Neural progenitor cell (in vitro differentiated cells): ENCODE measurements around the gene COL13A1. TPM values are rescaled to one million over a fixed set of nuclear protein-coding genes. Genes with fewer than 3 reads are reported as not detected.

Experiments
- DNase-seq: peaks from one replicate; pipeline ENCODE4 v3.0.0-alpha.2; 2016; ENCODE audit warnings: low spot score
- H2AFZ ChIP-seq: fragments of 200-600 bp; sonication (generic); replicated peaks from 2 replicates; pipeline ENCODE4 v1.6.1; 2016; ENCODE audit warnings: antibody characterized with exemption
- H3F3A ChIP-seq: fragments of 200-600 bp; sonication (generic); 2 replicates; pipeline ENCODE4 v1.6.1; 2016; ENCODE audit warnings: antibody characterized with exemption, low read depth
- H3K27ac ChIP-seq: fragments of 200-600 bp; sonication (generic); 2 replicates; pipeline ENCODE4 v1.5.1; 2016; ENCODE audit warnings: mild to moderate bottlenecking
- H3K27me3 ChIP-seq: fragments of 200-600 bp; sonication (generic); 2 replicates; pipeline ENCODE4 v1.6.1; 2016; ENCODE audit warnings: mild to moderate bottlenecking, moderate library complexity
- H3K36me3 ChIP-seq: fragments of 200-600 bp; sonication (generic); 2 replicates; pipeline ENCODE4 v1.5.1; 2016
- H3K4me1 ChIP-seq: fragments of 200-600 bp; sonication (generic); 2 replicates; pipeline ENCODE4 v1.6.1; 2016; ENCODE audit warnings: mixed run types
- H3K4me2 ChIP-seq: fragments of 200-600 bp; sonication (generic); 2 replicates; pipeline ENCODE4 v1.6.1; 2016
- H3K4me3 ChIP-seq: fragments of 200-600 bp; sonication (generic); 2 replicates; pipeline ENCODE4 v1.5.1; 2016
- H3K79me2 ChIP-seq: fragments of 200-600 bp; sonication (generic); 2 replicates; pipeline ENCODE4 v1.6.1; 2016; ENCODE audit warnings: low read depth
- H3K9ac ChIP-seq: fragments of 200-600 bp; sonication (generic); 2 replicates; pipeline ENCODE4 v1.6.1; 2016
- H3K9me3 ChIP-seq: fragments of 200-600 bp; sonication (generic); 2 replicates; pipeline ENCODE4 v1.5.1; 2016; ENCODE audit warnings: low read depth
- H4K20me1 ChIP-seq: fragments of 200-600 bp; sonication (generic); 2 replicates; pipeline ENCODE4 v1.6.1; 2016; ENCODE audit warnings: low read depth
- H3K27ac Mint-ChIP-seq: 3 replicates; pipeline ENCODE4 v1.8.0; 2021; ENCODE audit warnings: mixed read lengths
- H3K27me3 Mint-ChIP-seq: 2 replicates; pipeline ENCODE4 v1.8.0; 2022; ENCODE audit warnings: low read depth, mild to moderate bottlenecking, inconsistent platforms, moderate library complexity, mixed read lengths; ENCODE audit not compliant: insufficient read depth
- H3K36me3 Mint-ChIP-seq: 3 replicates; pipeline ENCODE4 v1.8.0; 2021; ENCODE audit warnings: mixed read lengths
- H3K4me1 Mint-ChIP-seq: 3 replicates; pipeline ENCODE4 v1.8.0; 2021; ENCODE audit warnings: mixed read lengths
- H3K4me3 Mint-ChIP-seq: 3 replicates; pipeline ENCODE4 v1.8.0; 2021; ENCODE audit warnings: mild to moderate bottlenecking, moderate library complexity, mixed read lengths
- H3K9me3 Mint-ChIP-seq: 3 replicates; pipeline ENCODE4 v1.8.0; 2020; ENCODE audit warnings: mixed read lengths
- CTCF ChIP-seq: fragments of 200-600 bp; sonication (generic); IDR thresholded peaks from 2 replicates; pipeline ENCODE4 v1.5.1; 2017; ENCODE audit warnings: antibody characterized with exemption, mild to moderate bottlenecking
- EZH2 ChIP-seq: fragments of 200-600 bp; sonication (generic); IDR thresholded peaks from 2 replicates; pipeline ENCODE4 v1.6.1; 2017; ENCODE audit warnings: antibody characterized with exemption, mild to moderate bottlenecking, moderate library complexity
- EZH2phosphoT487 ChIP-seq: fragments of 200-600 bp; sonication (generic); IDR thresholded peaks from 2 replicates; pipeline ENCODE4 v1.6.1; 2017; ENCODE audit warnings: antibody characterized with exemption
- total RNA-seq: library from RNA; depleted of rRNA; stranded (reverse); fragments of >200 nt; gene quantifications from 2 replicates; pipeline ENCODE4 v1.2.3, GENCODE V29; 2015; ENCODE audit warnings: low replicate concordance

The COL13A1 gene
- total RNA-seq, 1 donor from 2014 or later, result 1.3 TPM

GRCh38 chr10:69898524-69898923 is 96.8 kb downstream of the COL13A1 start:
- Histone ChIP-seq H3K79me2 (no peaks in the 10 kb centered on the region), H3K4me2 (no peak overlapping the region), H3K36me3 (no peaks in the 10 kb centered on the region), H3K4me3 (no peak overlapping the region), H3K27ac (no peak overlapping the region), H3K4me1 (peaks cover 62% of the 10 kb centered on the region), H3F3A (peaks cover 36% of the 10 kb centered on the region), H3K27me3 (no peaks in the 10 kb centered on the region), H4K20me1 (no peaks in the 10 kb centered on the region), H3K9me3 (no peaks in the 10 kb centered on the region), H2AFZ (no peak overlapping the region), H3K9ac (no peak overlapping the region)
- Mint-ChIP-seq H3K4me3 (no peak overlapping the region), H3K27ac (no peak overlapping the region), H3K36me3 (no peaks in the 10 kb centered on the region), H3K9me3 (no peaks in the 10 kb centered on the region), H3K27me3 (peaks cover 19% of the 10 kb centered on the region), H3K4me1 (peaks cover 60% of the 10 kb centered on the region)
- no peak for DNase-seq
- TF ChIP-seq CTCF, result no peak
- TF ChIP-seq EZH2phosphoT487, result no peak
- TF ChIP-seq EZH2, result no peak

- no peaks in the 10 kb centered on the region for H3K9me3 ChIP-seq
- H3K9me3 Mint-ChIP-seq, result no peaks in the 10 kb centered on the region
- H3K4me1 ChIP-seq, result peaks cover 62% of the 10 kb centered on the region
- H3K36me3 ChIP-seq, result no peaks in the 10 kb centered on the region
- no peak overlapping the region for H3K27ac Mint-ChIP-seq
- H2AFZ ChIP-seq, result no peak overlapping the region
- H3K4me2 ChIP-seq, result no peak overlapping the region
- DNase-seq, result no peak
- no peak overlapping the region for H3K4me3 Mint-ChIP-seq
- H3K27me3 ChIP-seq, result no peaks in the 10 kb centered on the region
- H3K79me2 ChIP-seq, result no peaks in the 10 kb centered on the region
- no peaks in the 10 kb centered on the region for H4K20me1 ChIP-seq
- H3K27ac ChIP-seq, result no peak overlapping the region
- H3K27me3 Mint-ChIP-seq, result peaks cover 19% of the 10 kb centered on the region
- H3K4me1 Mint-ChIP-seq, result peaks cover 60% of the 10 kb centered on the region
- TF ChIP-seq EZH2 (no peak), EZH2phosphoT487 (no peak), CTCF (no peak)
- peaks cover 36% of the 10 kb centered on the region for H3F3A ChIP-seq
- H3K9ac ChIP-seq, result no peak overlapping the region
- H3K36me3 Mint-ChIP-seq, result no peaks in the 10 kb centered on the region
- H3K4me3 ChIP-seq, result no peak overlapping the region
Observed at GRCh38 chr10:69898941-69899340, 97.2 kb downstream of the COL13A1 start.

- H3K79me2 ChIP-seq, result no peaks in the 10 kb centered on the region
- H3K4me2 ChIP-seq, result no peak overlapping the region
- H3K9me3 ChIP-seq, result no peaks in the 10 kb centered on the region
- peaks cover 36% of the 10 kb centered on the region for H3F3A ChIP-seq
- Mint-ChIP-seq H3K4me1 (peaks cover 58% of the 10 kb centered on the region), H3K36me3 (no peaks in the 10 kb centered on the region), H3K27ac (peak overlapping the region; percentile 43), H3K9me3 (no peaks in the 10 kb centered on the region), H3K4me3 (no peak overlapping the region), H3K27me3 (peaks cover 16% of the 10 kb centered on the region)
- no peak overlapping the region for H3K9ac ChIP-seq
- H2AFZ ChIP-seq, result no peak overlapping the region
- peaks cover 62% of the 10 kb centered on the region for H3K4me1 ChIP-seq
- H3K4me3 ChIP-seq, result no peak overlapping the region
- DNase-seq, result no peak
- no peak for TF ChIP-seq CTCF
- no peak for TF ChIP-seq EZH2phosphoT487
- no peak for TF ChIP-seq EZH2
- H3K27ac ChIP-seq, result no peak overlapping the region
- no peaks in the 10 kb centered on the region for H4K20me1 ChIP-seq
- no peaks in the 10 kb centered on the region for H3K27me3 ChIP-seq
- no peaks in the 10 kb centered on the region for H3K36me3 ChIP-seq
Observed at GRCh38 chr10:69899727-69900595, 98.3 kb downstream of the COL13A1 start.
